Measurements from ENCODE around the gene APP.
"Not testable (repeated sequence)": the region's sequence is repeated elsewhere in the genome, so short reads cannot be mapped to it uniquely, and the experiment has no call there.

APP gene

GRCh38 chr21:25931765-25932164 is 238.8 kb downstream of the APP start:
- DNase-seq: no peak

DNA sequence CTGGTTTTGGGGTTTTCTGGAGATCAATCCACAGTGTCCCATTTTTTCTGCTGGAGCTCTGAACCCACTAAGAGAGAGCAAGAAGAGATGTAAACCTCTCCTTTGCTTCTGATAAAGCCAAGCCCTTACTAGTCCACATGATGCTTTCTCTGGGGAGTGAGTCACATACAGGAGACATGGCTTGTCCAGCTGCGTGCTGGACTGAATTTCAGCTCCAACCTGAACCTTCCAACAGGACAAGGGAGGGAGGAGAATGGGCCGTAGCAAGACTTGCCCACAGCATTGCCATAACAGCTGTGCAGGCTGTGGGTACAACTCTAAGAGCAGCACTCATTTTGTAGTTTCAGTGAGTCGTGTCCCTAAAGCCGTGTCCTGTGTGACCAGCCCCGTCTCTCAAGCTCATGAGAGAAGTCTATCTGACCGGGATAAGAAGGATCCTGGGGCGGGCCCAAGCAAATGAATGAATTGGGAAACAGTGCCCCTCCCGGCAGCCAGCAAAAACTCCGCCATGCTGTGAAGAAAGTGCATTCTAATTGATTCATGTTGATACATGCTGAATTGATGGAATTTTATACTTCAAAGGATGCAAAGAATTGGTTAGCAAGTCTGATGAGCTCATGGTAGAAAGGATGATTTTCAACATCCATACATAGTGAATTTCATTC is 240.6 kb downstream of the APP start:
- DNase-seq: no peak

DNA sequence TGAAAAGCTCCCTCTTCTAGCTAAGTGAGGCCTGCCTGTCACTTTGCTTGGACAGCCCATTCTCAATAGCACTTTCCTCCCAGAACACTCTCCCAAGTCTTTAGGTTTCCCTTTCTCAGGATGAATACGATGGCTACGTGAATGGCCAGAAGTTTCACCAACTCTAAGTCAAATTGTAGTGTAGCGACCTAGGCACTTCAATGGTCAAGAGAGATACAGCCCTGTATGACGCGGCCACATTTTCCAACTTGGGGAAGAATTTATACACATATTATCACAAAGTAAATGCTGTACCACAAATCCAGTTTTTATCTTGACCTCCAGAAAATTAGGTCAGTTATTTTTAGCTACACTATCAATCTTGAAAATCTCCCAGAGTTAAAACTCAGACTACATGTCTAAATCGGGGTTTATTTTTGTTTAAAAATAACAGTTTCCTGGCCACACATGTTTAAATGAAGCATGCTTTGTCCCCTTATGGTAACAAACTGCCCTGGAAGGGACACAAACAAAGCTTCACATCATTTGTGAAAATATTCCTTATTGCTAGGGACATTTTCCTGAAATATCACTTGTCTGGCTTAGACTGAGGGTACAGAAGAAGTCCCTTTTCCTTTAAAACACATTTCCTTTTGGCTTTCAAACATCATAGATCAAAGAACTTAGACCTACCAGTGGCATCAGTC is 243.2 kb downstream of the APP start:
- no peak for DNase-seq

DNA sequence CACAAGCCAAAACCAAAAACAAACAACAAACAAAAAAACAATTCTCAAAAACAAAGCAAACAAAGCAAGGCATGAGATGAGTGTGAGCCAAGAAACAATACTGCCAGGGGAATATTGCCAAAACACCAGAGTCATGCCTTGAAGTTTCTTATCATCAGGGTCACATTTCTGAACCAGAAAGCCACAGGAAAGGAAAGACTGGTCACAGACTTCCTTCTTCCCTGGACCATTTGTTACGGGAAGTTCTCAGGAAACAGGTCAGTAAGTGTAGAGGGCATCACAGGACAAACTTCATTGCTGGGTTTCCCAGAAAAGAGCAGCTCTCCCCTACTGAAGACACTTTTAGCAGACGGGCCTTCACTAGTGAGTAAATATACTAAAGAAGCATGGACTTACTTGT is 244.6 kb downstream of the APP start:
- DNase-seq: no peak

GRCh38 chr21:25925064-25925800 is 245.3 kb downstream of the APP start:
- DNase-seq: no peak

DNA sequence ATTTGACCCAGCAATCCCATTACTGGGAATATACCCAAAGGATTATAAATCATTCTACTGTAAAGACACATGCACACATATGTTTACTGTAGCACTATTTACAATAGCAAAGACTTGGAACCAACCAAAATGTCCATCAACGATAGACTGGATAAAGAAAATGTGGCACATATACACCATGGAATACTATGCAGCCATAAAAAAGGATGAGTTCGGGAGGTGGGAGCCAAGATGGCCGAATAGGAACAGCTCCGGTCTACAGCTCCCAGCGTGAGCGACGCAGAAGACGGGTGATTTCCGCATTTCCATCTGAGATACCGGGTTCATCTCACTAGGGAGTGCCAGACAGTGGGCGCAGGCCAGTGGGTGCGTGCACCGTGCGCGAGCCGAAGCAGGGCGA is 252.4 kb downstream of the APP start:
- DNase-seq: not testable (repeated sequence)

DNA sequence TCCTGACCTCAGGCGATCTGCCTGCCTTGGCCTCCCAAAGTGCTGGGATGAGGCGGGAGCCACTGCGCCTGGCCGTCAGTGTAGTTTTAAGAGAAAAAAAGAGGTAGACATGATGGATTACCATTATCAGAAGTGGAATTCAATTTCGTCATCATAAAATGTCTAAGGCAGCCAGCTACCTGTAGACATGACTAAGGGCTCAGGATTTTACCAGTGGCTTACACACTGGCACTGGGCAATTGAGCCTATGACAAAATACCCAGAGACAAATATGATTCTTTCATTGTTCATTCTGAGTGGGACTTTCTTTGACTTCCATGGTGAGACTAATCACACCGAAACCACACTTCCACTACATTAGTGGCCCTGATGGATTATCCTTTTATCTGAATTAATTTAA is 254.3 kb downstream of the APP start:
- DNase-seq: no peak

DNA sequence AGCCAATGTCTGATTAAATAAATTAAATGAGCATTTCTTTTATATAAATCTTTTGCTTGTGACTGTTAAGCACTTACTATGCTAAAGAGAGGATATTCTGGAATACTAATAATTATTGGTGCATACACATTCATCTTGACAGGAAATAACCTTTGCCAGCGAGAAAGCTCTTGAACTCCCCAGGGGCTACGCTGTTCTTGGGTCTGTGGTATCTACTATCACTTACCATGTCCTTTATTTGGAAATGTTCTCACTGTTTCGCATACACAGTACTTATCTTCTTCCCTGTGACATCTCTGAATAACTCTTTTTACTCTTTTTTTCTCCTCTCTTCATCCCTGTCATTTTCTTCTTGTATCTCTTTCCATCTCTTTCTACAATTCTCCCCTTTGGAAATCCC is 257.1 kb downstream of the APP start:
- DNase-seq: no peak

GRCh38 chr21:25912402-25912746 is 258.2 kb downstream of the APP start:
- no peak for DNase-seq

DNA sequence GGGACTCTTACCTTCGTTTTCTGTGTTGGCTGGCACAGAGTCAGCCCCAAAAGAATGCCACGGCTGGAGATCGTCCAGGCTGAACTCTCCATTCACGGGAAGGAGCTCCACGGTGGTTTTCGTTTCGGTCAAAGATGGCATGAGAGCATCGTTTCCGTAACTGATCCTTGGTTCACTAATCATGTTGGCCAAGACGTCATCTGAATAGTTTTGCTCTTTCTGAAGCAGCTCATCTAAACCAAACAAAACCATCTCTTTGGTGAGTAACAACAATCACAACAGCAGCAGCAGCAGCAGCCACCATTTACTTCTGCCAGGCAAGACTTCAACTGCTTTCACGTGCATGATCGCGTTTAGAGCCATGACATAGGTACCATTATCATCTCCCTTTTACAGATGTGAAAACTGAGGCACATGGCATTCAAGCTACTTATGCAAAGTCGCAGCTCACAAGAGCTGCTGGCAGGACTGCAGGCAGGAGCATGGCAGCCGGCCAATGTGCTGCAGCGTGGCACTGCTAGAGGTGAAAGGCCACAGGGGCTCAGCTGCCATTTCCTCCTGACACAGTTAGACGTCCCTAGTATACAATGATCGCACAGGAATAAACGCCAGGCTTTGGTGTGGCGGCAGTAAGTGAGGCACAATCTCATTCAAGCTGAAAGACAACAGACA is 258.7 kb downstream of the APP start:
- DNase-seq: no peak

DNA sequence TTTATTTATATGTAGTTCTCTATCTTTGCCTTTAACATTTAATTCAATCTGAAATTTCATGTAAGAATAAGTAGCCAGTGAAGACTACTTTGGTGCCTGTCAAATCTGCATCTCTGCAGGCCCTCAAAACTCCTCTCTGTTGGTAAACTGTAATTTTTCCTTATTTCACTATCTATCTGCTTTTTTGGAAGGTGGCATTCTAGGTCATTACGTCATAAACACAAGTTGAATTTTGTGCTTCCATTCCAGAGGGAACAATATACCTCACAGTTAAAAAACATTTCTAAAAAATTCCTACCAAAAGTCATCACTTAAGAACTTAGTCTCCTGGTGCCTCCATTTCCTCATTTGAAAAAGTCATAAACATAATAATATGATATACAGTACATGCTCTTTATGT is 259.8 kb downstream of the APP start:
- no peak for DNase-seq

GRCh38 chr21:25909341-25909740 is 261.2 kb downstream of the APP start:
- DNase-seq: no peak

GRCh38 chr21:25908495-25908894 is 262.1 kb downstream of the APP start:
- DNase-seq: no peak

DNA sequence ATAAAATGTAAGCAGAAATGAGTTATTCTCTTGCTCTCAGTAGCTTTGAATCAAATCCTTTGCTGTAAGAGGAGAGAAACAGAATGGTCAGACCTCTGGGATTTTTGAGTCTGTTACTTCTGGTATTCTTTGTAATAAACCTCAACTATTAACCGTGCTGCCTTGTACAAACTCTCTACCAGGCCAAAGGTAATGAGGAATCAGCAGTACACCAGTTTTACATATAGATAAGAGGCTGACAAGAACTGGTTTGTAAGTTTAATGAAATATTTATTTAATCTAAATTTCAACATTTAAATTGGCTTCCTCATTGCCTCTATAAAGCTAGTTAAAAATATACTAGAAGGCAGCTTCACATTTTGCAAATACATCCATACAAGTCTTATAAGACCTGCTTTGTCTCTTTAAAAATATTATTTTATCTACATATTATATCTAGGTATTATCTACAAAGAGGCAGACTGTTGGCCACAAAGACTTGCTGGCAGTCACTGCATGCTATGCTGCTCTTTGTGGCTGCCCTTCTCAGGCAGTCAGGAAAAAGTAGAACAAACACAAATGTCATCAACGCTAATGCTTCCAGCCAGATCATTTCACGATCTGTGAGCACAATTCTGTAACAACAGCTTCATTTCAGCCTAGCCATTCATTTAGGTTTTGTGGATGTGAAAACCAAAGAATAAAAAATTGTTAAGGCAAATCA is 262.8 kb downstream of the APP start:
- DNase-seq: no peak

- DNase-seq: no peak
These were observed 264.0 kb downstream of the APP start for GRCh38 chr21:25906587-25906986.

- no peak for DNase-seq
These were observed 265.4 kb downstream of the APP start for GRCh38 chr21:25905126-25905525.

DNA sequence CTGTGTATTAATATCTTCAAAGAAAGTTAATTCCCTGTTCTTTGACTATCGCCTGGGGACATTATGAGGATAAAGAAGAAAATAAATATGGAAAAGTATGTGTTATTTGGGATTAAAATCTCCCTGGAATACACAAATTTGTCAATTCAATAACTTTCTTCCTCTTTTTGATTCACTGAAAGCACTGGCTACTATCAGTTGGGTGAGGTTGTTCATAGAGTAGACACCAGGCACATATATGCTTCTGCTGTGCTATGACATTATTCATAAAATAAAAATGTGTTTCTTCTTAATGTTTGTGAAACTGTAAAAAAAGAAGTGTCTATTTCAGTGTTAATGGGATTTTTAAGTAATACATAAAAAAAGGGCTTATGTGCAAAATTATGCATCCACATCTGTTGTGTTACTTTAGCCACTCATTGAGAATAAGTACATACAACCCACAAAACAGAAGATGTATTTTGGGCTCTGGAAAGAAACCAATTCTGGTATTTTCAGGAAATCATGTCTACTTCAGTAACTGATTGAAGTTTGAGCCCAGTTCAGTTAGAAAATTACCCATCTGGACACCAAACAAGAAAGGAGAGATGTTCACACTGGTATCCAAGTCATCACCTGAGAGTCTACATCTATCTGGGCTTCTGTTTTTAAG is 266.4 kb downstream of the APP start:
- DNase-seq: no peak

DNA sequence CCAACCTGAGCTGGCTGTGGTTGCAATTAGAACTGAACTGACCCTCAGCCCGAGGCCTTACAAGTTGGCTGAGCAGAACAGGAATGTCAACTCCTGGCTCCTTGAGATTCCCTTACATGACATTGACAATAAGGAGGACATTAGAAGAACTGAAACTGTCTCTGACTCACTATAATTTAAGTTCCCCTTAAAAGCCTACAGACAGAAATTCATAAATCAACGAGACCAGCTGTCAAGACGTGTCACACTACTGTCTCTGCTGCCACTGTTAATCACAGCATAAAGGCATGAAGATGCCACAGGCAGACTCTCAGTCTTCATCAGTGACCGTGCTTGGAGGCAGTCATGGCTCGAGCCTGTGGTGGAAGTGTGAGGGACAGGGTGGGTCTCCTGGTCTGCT is 267.0 kb downstream of the APP start:
- no peak for DNase-seq

DNA sequence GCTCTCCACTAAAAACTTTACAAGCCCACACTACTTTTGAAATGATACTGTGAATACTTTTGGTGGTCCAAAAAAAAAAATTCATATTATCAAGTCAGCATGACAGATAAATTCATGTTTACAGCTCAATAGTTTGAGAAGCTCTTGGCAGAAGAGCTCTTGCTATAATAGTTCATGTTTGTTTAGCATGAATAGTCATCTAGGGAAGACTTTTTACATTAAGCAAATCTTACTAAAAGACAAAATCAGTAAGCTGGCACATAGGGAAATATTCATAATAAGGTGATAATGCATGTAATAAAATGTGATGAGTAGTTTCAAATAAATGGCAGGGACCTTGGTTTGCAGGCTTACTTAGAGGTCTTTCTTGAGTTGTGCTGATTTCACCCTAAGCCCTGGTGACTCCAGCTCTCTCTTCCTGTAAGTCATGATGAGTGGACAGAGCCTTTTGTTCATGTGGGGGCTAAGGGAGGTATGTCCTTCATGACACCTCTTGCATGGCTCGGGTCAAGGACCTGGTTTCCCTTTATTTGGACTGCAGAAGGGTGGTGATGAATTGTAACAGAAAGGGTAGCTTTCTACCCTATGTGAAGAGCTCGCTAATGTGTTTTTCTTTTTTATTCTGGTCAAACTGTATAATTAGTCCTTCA is 269.1 kb downstream of the APP start:
- DNase-seq: no peak

GRCh38 chr21:25898671-25899070 is 271.9 kb downstream of the APP start:
- DNase-seq: peak; percentile 31

DNA sequence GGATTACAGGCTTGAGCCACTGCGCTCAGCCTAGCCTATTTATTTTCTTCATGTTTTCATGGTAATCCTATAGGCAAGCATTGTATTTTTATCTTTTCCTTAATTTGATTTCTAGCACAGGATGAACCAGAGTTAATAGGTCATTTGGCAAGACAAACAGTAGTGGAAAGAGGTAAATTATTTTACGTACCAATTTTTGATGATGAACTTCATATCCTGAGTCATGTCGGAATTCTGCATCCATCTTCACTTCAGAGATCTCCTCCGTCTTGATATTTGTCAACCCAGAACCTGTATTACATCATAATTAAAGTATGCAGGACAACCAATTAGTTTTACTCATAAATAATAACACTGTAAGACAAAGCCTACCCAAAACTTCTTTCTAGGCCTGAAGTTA is 273.2 kb downstream of the APP start:
- DNase-seq: no peak

DNA sequence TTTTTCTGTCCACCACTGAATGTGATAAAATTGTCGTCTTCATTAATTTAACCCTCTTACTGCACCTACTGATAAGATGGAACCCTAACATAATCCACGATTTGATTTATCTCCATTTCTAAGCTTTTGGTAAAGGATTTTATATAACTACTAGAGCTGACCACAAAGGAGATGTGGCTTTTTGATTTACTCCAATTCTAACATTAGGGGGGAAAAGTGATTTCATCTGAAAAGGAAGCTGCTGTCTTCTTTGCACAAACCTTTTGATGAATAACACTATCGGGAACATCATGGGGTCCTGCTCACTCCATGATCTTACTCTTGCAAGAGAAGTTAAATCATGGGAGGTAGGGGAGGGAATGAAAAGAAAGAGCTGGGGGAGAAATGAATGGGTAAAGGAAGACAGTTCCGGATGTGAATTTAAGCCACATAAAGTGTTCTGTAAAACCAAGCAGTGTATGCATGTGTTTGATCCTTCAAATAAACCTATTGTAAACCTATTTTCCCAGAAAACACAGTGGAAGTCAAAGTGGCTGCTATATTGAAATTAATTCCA is 274.0 kb downstream of the APP start:
- DNase-seq: no peak

Data from EL (cell line).